NT2/D1 (cell line): ENCODE measurements around the gene SIN3B.

Source experiments
- SUZ12 ChIP-seq: IDR thresholded peaks from 2 replicates; pipeline ENCODE4 v1.6.1; 2011; ENCODE audit not compliant: insufficient read length, insufficient read depth; ENCODE audit errors: extremely low read depth
- YY1 ChIP-seq: IDR thresholded peaks from 2 replicates; pipeline ENCODE4 v1.6.1; 2011; ENCODE audit not compliant: insufficient read length, insufficient read depth
- ZNF274 ChIP-seq: IDR thresholded peaks from 2 replicates; pipeline ENCODE4 v1.6.1; 2011; ENCODE audit warnings: mild to moderate bottlenecking, low read depth, low read length

GRCh38 chr19:16915734-16916133 is 86.5 kb downstream of the SIN3B start:
- TF ChIP-seq ZNF274, result no peak
- no peak for TF ChIP-seq YY1
- TF ChIP-seq SUZ12, result no peak
